Retinal pigment epithelial cell (primary cell): ENCODE data around the gene PAQR5.

Source experiments
- DNase-seq: peaks from one replicate; pipeline ENCODE4 v3.0.0-alpha.2; 2010; ENCODE audit warnings: low read depth
- H3K4me3 ChIP-seq: 2 replicates; pipeline ENCODE4 v1.5.1; 2011; ENCODE audit warnings: mild to moderate bottlenecking, low read length, control low read depth, moderate library complexity
- TF ChIP-seq, protein P1 (sequence below): conservative IDR thresholded peaks from 2 replicates; pipeline ENCODE4 v1.5.1; 2011; ENCODE audit warnings: low read depth, low read length, control low read depth, inconsistent platforms

Gene PAQR5

DNA sequence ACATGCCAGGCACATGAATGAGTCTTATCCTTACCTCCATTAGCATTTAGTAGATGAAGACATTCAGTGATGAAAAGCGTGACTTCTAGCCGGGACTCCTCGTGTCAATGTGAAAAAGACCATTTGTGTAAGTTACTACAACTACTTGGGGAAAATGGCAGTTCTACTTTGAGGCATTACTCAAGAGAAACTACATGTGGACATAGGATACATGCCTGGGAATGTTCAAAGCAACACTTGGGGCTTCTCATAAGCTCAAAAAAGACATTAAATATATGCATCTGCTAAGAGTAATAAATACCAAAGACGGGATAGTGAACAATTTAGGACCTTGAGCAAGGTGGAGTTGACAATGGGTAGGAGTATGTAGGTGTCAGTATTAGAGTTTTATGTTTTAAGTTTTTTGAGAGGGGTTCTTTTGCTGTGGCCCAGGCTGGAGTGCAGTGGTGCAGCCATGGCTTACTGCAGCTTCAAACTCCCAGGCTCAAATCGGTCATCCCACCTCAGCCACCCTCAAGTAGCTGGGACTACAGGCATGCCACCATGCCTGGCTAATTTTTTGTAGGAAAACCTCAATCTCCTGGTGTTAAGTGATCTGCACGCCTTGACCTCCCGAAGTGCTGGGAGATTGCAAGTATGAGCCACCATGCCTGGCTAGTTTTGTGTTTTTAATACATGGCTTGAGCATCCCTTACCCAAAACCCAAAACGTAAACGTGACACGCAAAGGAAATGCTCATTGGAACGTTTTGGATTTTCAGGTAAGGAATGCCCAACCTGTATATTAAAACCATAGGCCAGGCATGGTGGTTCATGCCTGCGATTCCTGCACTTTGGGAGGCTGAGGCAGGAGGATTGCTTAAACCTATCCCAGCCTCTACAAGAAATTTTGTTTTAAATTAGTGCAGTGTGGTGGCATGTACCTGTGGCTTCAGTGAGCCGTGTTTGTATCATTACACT is 157.8 kb downstream of the PAQR5 start:
- no peak overlapping the region for H3K4me3 ChIP-seq
- DNase-seq = no peak
- TF ChIP-seq, protein P1, sequence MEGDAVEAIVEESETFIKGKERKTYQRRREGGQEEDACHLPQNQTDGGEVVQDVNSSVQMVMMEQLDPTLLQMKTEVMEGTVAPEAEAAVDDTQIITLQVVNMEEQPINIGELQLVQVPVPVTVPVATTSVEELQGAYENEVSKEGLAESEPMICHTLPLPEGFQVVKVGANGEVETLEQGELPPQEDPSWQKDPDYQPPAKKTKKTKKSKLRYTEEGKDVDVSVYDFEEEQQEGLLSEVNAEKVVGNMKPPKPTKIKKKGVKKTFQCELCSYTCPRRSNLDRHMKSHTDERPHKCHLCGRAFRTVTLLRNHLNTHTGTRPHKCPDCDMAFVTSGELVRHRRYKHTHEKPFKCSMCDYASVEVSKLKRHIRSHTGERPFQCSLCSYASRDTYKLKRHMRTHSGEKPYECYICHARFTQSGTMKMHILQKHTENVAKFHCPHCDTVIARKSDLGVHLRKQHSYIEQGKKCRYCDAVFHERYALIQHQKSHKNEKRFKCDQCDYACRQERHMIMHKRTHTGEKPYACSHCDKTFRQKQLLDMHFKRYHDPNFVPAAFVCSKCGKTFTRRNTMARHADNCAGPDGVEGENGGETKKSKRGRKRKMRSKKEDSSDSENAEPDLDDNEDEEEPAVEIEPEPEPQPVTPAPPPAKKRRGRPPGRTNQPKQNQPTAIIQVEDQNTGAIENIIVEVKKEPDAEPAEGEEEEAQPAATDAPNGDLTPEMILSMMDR = no peak
